22Rv1 (cell line): ENCODE results near the gene ARL11.

Experiments used
- ZFX ChIP-seq: fragments of 450-650 bp; IDR thresholded peaks from 2 replicates; pipeline ENCODE4 v1.6.1; 2017; ENCODE audit warnings: antibody characterized with exemption, borderline replicate concordance
- TF ChIP-seq, protein P1 (sequence below): fragments of 450-650 bp; IDR thresholded peaks from 2 replicates; pipeline ENCODE4 v1.5.1; 2017; ENCODE audit warnings: mild to moderate bottlenecking

DNA sequence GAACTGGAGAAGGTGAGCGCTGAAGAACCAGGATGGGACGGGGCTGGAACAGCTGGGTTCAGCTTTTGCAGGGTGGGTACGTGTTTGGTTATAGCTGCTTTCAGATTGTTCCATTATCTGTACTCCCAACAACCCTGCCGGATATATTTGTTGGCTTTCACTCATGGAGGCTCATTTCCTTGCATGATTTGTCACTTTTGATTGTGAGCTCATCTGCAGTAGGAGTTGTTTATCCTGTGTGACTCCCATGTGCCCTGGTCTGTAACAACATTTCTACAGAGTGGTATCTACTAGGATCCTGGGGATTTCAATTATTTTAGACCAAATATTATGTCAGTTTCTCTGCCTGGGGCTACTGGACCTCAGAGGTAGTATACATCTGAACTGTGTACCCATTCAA is 5.4 kb downstream of the ARL11 start:
- TF ChIP-seq, protein P1, sequence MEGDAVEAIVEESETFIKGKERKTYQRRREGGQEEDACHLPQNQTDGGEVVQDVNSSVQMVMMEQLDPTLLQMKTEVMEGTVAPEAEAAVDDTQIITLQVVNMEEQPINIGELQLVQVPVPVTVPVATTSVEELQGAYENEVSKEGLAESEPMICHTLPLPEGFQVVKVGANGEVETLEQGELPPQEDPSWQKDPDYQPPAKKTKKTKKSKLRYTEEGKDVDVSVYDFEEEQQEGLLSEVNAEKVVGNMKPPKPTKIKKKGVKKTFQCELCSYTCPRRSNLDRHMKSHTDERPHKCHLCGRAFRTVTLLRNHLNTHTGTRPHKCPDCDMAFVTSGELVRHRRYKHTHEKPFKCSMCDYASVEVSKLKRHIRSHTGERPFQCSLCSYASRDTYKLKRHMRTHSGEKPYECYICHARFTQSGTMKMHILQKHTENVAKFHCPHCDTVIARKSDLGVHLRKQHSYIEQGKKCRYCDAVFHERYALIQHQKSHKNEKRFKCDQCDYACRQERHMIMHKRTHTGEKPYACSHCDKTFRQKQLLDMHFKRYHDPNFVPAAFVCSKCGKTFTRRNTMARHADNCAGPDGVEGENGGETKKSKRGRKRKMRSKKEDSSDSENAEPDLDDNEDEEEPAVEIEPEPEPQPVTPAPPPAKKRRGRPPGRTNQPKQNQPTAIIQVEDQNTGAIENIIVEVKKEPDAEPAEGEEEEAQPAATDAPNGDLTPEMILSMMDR: no peak
- no peak for TF ChIP-seq ZFX
